C1 segment of cervical spinal cord (tissue), 14 donors: Measurements from ENCODE around the gene AMOTL1.

Experiments
- DNase-seq, 14 donors: peaks; one replicate each; lab custom pipeline; 2025; lab: John Stamatoyannopoulos, UW

Gene AMOTL1

GRCh38 chr11:94742665-94743064, 25.5 kb upstream of the AMOTL1 start:
- DNase-seq: no peak

GRCh38 chr11:94746721-94747120, 21.4 kb upstream of the AMOTL1 start:
- DNase-seq: no peak

GRCh38 chr11:94747146-94747545, 21.0 kb upstream of the AMOTL1 start:
- no peak for DNase-seq

GRCh38 chr11:94747601-94748041, 20.5 kb upstream of the AMOTL1 start:
- no peak for DNase-seq

- no peak for DNase-seq
Observed at GRCh38 chr11:94749369-94749768, 18.8 kb upstream of the AMOTL1 start.

- no peak for DNase-seq
Observed at GRCh38 chr11:94750319-94751217, 17.6 kb upstream of the AMOTL1 start.

- DNase-seq: no peak
Observed at GRCh38 chr11:94751218-94751609, 16.9 kb upstream of the AMOTL1 start.

- DNase-seq: no peak
Observed at GRCh38 chr11:94751786-94752185, 16.4 kb upstream of the AMOTL1 start.

GRCh38 chr11:94753630-94754029, 14.5 kb upstream of the AMOTL1 start:
- no peak for DNase-seq

GRCh38 chr11:94754335-94754734, 13.8 kb upstream of the AMOTL1 start:
- DNase-seq: no peak

GRCh38 chr11:94754819-94755218, 13.3 kb upstream of the AMOTL1 start:
- DNase-seq: no peak

GRCh38 chr11:94755494-94755893, 12.7 kb upstream of the AMOTL1 start:
- no peak for DNase-seq

- DNase-seq: no peak
Observed at GRCh38 chr11:94757037-94757735, 11.0 kb upstream of the AMOTL1 start.

- DNase-seq: no peak
Observed at GRCh38 chr11:94758666-94759065, 9.5 kb upstream of the AMOTL1 start.

GRCh38 chr11:94759522-94759921, 8.6 kb upstream of the AMOTL1 start:
- DNase-seq: no peak

- no peak for DNase-seq
Observed at GRCh38 chr11:94760296-94760695, 7.9 kb upstream of the AMOTL1 start.

GRCh38 chr11:94762208-94762607, 5.9 kb upstream of the AMOTL1 start:
- DNase-seq: no peak

GRCh38 chr11:94762995-94763394, 5.2 kb upstream of the AMOTL1 start:
- no peak for DNase-seq

GRCh38 chr11:94766713-94767206, 1.4 kb upstream of the AMOTL1 start:
- DNase-seq: no peak

GRCh38 chr11:94767291-94767690, 865 bp upstream of the AMOTL1 start:
- no peak for DNase-seq

GRCh38 chr11:94768602-94769541, 716 bp downstream of the AMOTL1 start:
- peak in 8 of 14 donors; percentile 25 to 57 (median 38) for DNase-seq

GRCh38 chr11:94769880-94770279, 1.7 kb downstream of the AMOTL1 start:
- no peak for DNase-seq
